GM11168 (cell line): ENCODE results near the gene OR4S2.

Source experiments
- in situ Hi-C: fragments of 300-500 bp; cut with MboI; formaldehyde crosslinking; loops from one replicate; pipeline ENCODE4 v1.12.0; 2022; ENCODE audit warnings: low sequenced_read_pairs; ENCODE audit not compliant: unreplicated experiment

OR4S2 gene, protein sequence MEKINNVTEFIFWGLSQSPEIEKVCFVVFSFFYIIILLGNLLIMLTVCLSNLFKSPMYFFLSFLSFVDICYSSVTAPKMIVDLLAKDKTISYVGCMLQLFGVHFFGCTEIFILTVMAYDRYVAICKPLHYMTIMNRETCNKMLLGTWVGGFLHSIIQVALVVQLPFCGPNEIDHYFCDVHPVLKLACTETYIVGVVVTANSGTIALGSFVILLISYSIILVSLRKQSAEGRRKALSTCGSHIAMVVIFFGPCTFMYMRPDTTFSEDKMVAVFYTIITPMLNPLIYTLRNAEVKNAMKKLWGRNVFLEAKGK

DNA sequence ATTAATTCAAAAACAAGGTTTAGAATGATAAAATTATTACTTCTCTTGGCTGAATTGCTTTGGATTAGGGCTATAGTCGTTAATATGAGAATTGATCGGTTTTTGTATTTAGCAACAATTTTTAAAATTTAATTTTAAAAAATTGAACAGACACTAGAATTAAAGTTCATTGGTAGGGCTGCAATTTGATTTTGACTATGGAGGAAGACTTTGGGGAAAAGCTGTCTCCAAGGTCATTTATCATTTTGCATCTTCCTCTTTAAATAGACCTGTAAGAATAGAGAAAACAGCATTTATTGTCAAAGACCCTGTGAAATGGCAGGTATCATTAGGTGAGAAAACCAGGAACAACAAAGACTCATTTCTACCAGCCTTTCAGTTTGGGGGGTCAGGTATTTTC is at the start of gene OR4S2:
Gene OR4S2 (plus strand): TSS at position 301 of the 400 bp plus-strand sequence. CDS start 2,577 bp downstream, outside the sequence.
- in situ Hi-C loops, result no loop called here

DNA sequence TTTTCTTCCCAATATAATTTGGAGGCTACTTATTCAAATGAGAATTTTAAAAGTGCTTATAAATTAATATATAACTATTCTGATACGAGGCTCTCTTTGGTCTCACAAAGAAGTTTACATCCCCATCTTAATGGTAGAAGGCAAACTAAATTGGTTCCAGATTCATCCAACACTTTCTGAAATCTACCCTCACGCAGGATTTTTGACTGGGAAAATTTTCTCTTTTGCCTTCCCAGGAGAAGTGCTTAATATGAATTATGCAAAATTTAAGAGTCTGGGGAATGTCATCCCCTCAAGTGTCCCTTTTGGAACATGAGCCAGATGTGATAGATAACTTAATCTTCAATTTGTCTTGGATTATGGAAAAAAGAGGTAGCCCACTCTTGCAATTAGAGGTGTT is 40.6 kb upstream of the OR4S2 start, which contains the start of gene OR4C11:
Gene OR4C11 (minus strand): TSS at position 101 of the 400 bp plus-strand sequence. CDS start 3,272 bp downstream, outside the sequence.
- in situ Hi-C loops, result no loop called here

DNA sequence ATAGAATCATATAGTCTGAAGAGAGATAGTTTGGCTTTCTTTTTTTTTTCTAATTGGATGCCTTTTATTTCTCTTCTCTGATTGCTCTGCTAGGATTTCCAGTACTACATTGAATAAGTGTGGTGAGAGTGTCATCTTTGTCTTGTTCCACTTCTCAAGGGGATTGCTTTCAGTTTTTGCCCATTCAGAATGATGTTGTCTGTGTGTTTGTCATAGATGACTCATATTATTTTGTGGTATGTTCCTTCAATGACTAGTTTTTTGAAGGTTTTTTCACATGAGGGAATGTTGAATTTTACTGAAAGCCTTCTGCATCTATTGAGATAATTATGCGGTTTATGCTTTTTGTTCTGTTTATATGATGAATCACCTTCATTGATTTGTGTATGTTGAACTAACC is 23.6 kb upstream of the OR4S2 start:
- in situ Hi-C loops, result no loop called here

DNA sequence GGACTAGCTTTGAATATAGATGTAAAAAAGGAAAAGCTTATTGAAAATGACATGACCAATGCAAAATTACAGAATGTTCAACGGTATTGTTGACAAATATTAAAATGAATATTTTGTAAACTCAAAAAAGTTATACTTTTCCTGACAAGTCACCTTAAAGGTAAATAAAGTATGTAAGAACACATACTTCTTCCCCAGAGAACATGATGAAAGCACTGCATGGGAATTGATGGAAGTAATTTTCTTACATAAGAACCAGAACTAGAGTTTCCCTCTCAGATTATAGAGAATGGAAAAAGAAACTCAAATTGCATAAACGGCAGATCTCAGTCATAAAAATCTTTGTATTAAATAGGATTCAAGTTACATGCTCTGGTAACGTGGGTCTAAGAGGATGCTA is 13.3 kb upstream of the OR4S2 start, which contains the start of gene OR4P4:
Gene OR4P4 (plus strand): TSS at position 301 of the 400 bp plus-strand sequence.
- in situ Hi-C loops, result no loop called here

DNA sequence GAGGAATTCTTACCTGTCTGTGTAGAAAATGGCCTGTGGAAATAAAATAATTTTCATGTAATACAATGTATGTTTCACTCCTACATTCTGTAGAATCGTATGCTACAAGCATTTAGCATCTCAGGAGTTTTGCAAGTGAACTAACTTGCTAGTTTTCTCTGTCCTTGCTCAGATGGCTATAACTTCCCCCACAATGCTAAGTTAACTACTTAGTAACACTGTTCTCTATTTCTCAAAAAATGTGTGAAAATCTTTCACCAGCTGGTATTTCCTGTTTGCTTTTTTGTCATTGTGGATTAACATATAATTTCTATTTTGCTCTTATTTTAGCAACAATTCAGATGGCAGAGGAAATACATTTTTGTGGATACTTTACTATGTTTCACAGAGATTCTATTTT is 4.4 kb downstream of the OR4S2 start:
- in situ Hi-C loops, result no loop called here

DNA sequence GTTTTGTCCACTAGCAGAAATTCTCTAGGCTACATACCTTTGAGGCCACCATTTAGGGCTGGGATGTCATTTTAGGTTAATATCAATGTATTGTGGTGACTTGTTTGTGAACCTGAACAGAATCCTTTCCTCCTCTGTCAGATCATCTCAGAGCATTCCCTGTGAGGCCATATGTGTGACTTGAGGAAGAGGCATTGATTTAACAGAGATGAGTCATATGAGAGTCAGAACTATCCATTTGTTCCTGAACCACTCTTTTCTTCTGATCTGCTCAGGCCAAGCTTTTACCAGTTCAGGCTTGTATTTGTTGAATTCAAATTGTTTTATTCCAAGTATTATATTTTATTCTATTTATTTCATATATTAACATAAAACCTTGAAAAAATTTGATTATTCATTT is 7.0 kb downstream of the OR4S2 start:
- in situ Hi-C loops, result no loop called here

DNA sequence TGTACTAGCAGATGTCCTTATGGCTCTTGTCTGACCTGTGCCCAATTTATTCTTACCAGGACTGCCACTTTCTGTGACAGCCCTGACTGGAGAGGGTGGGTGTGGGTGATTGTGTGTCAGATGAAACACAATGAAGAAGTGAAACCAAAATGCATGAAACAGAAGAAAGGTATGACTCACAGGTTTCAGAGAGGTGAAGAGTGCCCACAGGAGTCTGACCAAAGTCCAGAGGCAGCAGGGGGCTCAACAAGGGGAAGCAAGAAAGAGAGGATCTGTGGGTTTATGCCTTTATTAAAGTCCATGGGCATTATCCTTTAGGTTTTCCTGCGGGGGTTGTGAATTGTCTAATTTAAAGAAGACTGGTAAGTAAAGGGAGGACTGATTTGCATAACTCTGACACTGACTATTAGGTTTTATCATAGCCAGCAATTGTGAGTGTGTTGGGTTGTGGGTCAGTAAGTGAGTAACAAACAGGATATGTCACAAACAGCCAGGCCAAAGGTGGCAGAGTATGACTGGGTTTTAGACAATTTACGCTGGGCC is 10.0 kb downstream of the OR4S2 start:
- in situ Hi-C loops, result no loop called here

DNA sequence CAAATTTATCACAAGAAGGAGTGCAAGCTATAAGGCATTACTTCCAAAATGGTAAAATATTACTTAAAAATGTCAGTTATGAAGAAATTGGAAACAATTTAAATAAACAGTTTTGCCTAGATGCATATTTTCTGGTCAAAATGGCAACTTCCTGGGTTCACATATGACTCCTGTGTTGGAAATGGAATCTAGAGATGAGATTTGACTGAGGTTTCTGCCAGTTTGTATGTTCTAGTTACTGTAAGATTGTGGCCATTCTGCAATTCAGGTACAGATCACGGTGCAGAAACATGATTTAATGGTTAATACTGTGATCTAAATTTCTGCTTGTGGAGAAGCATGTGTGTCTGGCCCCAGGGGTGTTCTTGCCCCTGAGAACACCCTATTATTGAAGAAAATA is 10.5 kb downstream of the OR4S2 start:
- in situ Hi-C loops, result no loop called here

DNA sequence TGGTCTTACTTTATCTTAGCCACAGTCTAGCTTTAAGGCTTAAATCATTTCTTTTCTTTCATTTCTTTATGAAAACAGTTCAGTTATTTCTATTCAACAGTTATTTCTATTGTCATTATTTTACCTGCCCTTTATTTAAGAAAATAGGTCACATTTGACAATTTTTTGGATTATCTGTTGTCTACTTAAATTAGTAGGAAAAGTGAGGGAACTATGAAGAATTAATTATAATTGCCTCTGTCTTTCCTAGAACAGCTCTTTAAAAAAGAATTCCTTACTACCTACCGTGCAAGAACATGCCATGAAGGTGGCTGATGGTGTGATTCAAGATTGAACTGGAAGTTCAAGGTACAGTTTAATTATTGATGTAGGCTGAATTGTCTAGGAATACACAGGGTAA is 13.8 kb downstream of the OR4S2 start, which contains the start of gene OR4C6:
Gene OR4C6 (plus strand): TSS at position 301 of the 400 bp plus-strand sequence. CDS start 2,966 bp downstream, outside the sequence.
- in situ Hi-C loops, result no loop called here

DNA sequence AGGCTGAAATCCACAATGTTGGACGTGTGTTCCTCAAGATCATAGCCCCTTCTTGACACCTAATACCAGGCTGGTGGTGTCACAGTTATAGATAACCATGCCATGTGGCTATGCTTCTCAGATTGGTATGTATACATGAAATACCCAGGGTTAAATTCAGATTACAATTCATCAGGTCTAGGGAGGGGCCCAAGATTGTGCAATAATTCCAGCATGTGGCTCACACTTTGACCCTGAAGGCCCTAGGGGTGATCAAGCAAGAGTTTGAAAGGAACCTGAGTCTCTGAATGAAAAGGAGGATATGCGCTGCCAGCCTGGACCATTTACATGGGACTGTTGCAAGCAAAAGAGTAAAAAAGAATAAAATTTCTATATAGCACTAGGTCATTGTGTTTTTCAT is 21.2 kb downstream of the OR4S2 start:
- in situ Hi-C loops, result no loop called here

DNA sequence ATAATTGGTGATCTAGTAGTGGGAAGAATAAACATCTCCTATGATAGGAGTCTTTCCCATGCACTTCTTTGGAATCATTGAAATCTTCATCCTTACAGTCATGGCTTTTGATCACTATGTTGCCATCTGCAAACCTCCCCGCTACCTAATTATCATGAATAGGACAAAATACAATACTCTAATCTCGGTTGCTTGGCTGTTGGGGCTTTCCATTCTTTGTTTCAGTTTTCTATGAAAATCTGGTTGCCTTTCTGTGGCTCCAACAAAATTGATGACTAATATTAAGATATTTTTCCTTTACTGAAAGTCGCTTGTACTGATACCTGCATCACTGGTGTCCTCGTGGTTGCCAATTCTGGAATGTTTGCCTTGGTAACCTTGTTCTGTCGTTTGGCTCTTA is 25.7 kb downstream of the OR4S2 start:
- in situ Hi-C loops, result no loop called here

DNA sequence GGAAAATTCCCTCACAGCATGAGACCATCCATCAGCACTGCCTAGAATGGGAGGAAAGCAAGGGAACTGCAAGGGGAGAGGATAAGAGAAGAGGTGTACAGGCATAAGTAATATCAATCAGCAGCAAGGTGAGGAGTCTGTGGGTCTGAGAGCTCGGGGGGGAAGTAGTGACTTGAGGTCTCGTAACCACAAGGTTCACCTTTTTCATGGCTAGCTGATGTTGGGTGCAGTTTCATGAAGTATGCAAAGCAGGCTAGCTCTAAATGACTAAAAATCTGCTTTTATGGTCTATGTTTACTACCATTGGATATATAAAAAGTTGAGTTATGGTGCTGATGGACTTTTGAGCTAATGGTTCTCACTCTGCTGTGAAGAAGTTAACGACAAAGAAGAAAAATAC is 49.7 kb downstream of the OR4S2 start:
- in situ Hi-C loops, result no loop called here

DNA sequence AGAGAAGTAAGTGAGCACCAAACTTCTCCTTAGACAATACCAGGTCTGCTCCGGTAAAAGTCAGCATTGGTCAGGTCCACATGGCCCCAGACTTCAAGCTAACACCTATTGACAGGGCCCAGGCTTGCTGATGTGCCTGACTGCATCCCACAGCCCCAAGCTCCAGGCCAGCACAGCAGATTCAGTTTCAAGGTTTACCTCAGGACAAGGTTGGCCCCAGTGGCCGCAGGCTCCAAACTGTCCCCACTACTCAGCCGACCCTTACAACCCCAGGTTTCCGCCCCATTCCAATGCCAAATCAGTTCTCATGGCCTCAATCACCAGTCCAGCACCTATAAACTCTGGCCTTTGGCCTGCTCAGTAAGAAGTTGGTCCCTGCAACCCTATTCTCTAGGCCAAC is 53.3 kb downstream of the OR4S2 start:
- in situ Hi-C loops, result no loop called here
